MV-4-11 (cell line): Measurements from ENCODE around the gene ICAM1.
A peak's percentile ranks its signal among the peaks of the same experiment; 100 is the strongest.

ENCODE experiments used
- DNase-seq: peaks from one replicate; lab custom pipeline; 2025; lab: John Stamatoyannopoulos, UW

The ICAM1 gene

DNA sequence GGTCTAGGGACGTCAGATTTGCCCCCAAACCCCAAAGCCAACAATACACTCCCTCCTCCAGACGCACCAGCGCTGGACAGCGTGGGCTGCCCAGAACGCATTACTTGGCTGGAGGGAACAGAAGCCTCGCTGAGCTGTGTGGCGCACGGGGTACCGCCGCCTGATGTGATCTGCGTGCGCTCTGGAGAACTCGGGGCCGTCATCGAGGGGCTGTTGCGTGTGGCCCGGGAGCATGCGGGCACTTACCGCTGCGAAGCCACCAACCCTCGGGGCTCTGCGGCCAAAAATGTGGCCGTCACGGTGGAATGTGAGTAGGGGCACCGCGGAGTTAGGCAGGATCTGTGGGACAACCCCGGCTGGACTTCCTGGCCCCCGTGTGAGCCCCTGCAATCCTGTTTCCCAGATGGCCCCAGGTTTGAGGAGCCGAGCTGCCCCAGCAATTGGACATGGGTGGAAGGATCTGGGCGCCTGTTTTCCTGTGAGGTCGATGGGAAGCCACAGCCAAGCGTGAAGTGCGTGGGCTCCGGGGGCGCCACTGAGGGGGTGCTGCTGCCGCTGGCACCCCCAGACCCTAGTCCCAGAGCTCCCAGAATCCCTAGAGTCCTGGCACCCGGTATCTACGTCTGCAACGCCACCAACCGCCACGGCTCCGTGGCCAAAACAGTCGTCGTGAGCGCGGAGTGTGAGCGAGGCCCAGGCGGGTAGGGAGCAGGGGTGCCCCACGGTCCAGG is 22.9 kb downstream of the ICAM1 start:
- no peak for DNase-seq

DNA sequence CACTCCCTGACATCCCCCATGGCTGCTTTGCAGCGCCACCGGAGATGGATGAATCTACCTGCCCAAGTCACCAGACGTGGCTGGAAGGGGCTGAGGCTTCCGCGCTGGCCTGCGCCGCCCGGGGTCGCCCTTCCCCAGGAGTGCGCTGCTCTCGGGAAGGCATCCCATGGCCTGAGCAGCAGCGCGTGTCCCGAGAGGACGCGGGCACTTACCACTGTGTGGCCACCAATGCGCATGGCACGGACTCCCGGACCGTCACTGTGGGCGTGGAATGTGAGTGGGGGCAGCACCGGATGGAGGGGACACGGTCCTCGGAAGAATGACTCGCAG is 23.4 kb downstream of the ICAM1 start:
- DNase-seq, result no peak

DNA sequence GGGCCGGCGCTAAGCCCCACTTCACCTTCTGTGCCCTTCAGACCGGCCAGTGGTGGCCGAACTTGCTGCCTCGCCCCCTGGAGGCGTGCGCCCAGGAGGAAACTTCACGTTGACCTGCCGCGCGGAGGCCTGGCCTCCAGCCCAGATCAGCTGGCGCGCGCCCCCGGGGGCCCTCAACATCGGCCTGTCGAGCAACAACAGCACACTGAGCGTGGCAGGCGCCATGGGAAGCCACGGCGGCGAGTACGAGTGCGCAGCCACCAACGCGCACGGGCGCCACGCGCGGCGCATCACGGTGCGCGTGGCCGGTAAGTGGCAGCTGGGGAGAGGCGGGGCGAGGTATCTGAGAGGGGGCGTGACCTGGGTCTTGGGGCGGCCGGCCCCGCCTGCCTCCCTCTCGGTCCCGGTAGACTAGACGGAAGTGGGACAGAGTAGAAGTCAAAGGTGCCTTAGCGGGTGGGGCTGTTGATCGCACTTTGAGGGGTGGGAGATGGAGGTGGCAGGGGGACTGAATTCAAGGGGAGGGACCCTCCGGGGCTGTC is 24.5 kb downstream of the ICAM1 start:
- DNase-seq, result peak; percentile 58

DNA sequence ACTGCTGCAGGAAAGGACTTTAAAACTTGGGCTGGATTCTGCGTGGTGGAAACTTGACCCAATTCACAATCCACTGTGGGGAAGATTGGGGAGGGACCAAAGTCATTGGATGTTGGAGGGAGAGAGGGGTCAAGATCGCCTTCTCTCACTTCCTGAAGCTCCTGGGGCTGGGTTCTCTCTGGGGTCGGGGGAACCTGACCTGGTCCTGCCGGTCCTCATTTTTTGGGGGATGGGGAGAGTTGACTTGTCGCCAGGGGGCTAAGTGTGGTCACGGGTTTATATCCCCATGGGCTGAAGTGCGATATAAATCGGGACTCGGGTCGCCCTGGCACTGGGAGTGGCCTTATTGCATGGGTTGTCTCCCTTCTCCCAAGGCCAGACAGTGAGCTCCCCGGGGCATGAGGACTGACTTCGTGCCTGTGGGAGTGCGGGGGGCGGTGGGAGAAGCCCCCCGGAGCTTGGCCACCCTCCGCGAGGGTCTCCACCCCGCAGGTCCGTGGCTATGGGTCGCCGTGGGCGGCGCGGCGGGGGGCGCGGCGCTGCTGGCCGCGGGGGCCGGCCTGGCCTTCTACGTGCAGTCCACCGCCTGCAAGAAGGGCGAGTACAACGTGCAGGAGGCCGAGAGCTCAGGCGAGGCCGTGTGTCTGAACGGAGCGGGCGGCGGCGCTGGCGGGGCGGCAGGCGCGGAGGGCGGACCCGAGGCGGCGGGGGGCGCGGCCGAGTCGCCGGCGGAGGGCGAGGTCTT is 25.1 kb downstream of the ICAM1 start:
- DNase-seq, result no peak

DNA sequence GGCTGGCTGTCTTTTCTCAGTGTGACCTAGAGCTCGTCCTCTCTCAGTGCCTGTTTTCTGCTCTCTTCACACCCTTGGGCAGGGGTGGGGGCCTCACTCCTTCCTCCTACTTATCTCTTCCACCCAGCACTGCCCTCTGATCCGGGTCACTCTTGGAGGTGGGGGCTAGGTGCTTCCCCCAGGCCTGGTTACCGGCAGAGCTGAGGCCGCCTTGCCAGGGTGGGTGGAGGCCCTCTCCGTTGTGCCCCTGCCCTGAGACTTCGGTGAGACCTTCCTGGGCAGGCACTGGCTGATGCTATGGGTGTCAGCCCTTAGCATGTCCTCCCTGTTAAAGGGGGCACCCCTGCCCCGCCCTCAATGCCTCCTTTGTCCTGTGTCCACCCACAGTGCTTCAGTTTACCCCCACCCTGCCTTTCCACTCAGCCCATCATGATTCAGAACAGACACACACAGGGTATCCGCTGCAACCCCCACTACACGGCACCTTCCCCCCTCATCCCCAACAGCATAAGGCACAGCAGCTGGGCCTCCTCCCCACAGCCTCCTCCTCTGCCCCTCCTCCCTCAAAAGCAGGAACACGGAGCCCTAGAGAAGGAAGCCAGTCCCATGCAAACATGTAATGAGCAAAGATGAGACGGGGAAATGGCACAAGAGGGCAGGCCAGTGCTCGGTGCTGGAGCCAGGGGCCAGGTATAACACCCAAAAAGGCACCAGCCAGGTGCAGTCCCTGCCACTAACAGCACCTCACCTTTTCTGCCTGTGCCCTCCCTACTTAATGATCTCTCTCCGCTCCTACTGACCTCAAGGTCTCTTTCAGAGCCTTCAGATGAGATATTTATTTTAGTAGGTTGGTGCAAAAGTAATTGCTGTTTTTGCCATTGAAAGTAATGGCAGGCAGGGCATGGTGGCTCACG is 28.9 kb downstream of the ICAM1 start:
- DNase-seq, result peak; percentile 57

DNA sequence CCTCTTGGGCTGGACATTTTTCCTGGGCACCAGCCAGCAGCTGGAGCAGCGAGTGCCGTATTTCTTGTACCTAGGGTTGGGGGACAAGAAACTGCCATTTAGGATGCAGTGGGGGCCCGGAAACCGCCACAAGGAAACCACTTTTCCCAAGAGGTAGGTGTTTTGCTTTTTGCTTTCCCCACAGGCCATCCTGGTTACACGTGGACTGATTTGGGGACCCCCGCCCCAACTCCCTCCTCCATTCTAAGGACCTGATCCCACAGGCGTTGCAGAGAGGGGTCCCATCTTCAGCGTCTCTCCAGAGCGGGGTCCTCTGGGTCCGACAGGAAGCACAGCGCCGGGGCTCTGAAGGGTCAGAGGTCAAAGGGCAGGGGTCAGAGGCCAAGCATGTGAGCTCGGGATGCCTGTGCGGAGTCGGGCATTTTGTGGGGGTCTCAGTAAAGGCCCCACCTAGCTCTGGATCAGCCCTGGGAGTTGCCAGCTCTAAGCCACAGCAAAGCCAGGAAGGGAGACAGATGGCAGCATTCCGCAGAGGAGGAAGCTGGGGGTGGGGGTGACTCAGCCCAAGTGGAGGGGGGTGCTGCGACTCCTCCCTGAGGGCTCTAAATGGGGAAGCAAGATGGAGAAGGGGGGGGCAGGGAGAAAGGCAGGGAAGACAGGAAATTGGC is 34.4 kb downstream of the ICAM1 start:
- peak; percentile 85 for DNase-seq

DNA sequence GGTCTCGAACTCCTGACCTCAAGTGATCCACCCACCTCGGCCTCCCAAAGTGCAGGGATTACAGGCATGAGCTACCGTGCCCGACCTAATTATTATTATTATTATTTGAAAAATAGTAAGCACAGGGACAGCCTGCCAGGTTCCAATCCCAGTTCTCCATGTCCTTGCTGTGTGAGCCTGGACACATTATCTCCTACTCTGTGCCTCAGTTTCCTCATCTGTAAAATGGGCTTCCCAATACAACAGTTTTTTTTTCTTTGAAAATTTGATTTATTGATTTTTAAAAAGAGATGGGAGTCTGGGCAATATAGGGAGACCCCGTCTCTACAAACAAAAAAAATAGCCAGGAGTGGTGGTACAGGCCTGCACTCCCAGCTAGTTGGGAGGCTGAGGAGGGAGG is 35.4 kb downstream of the ICAM1 start:
- no peak for DNase-seq

DNA sequence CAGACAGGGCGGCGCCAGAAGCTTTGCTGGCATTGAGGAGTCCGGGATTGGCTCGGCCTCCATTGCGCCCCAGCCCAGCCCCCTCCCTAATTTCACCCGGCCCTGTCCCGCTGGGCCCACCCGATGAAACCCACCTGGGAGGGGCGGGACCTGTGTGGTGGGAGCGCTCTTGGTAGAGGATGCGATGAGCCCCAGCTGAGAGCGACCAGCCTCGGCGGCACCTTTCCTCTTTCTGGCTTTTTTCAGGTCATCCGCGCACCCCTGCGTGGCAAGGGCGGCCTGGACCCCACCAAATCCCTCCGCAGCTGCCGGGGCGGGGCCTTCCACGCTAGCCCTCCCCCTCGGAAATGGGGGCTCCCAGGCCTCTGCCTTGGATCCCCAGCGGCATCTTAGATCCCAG is 38.5 kb downstream of the ICAM1 start, which contains the start of gene ZGLP1:
Gene ZGLP1 (minus strand): TSS at position 393 of the 400 bp plus-strand sequence.
- no peak for DNase-seq

DNA sequence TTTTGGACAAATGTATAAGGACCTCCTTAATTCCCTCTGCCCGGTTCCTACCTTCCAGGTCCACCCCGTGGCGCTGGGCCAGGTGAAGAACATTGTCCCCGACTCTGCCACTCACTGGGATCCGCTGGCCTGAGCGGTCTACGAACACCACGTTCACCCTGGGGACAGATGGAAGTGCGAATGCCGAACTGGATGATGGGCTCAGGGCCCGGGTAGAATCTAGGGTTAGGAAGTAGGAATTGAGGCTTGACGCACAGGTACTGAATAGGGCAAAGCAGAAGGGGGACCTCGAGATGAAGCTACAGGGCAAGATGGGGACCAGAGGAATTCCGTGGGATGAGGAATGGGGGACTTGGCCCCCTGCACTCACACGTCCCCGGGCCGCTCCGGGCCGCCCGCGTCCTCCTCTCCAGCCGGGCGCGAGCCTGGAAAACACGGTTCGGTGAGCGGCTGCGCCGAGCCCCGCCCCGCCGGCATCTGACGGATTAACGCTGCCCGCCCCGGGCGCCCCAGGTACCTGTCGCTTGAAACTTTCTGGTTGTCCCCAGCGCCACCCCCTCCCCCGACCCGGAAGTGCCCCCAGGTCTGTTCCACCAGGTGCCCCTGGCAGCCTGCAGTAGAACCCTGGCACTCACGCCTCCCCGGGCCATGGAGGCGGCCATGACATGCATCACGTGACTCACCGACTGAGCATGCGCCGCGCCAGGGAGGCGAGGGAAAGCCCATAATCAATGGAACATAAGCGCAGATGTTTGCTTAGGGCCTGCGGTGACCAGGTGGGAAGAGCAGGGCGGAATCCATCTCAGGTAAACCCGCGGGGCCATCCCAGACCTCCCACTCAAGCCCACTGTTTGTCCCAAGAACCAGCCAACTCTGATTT is 44.7 kb downstream of the ICAM1 start, which contains the start of gene FDX2:
Gene FDX2 (minus strand): TSS at position 681 of the 880 bp plus-strand sequence. CDS start 19 bp downstream, at position 662.
- peak; percentile 82 for DNase-seq

DNA sequence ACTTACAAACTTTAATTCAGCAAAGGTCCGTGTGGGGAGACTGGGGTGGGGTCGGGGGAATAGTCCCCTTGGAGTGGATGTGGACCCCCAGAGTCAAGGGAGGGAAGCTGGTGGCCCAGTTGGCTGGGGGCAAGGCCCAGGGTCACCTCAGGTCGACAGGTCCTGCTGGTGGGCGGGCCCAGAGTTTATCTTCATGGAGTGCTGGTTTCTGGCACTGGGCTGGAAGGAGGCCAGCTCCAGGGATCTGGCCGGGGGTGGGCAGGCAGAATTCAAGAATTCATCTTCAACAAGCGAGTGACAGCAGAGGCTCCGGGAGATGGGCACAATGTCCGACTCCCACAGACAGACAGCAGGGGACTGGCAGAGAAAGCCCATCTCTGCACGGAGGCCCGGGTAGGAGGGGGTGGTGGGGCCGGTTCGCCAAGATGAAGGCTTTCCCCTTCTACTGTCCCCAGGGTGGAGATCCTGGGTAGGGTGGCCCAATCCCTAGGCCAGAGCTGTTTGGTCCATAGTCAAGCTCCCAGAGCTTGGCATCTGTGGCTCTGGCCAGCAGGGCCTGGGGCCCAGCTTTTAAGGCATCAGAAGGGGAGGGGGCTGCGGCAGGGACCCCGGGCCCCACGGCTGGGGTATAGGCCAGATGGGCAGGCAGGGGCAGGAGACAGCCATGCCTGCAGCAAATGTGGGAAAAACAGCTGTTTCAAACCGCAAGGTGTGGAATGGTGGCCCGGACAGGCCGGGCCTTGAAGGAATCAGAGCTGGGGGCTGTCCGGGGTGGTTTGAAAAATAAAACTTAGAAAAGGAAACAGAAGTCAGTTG is 45.5 kb downstream of the ICAM1 start:
- DNase-seq, result no peak

DNA sequence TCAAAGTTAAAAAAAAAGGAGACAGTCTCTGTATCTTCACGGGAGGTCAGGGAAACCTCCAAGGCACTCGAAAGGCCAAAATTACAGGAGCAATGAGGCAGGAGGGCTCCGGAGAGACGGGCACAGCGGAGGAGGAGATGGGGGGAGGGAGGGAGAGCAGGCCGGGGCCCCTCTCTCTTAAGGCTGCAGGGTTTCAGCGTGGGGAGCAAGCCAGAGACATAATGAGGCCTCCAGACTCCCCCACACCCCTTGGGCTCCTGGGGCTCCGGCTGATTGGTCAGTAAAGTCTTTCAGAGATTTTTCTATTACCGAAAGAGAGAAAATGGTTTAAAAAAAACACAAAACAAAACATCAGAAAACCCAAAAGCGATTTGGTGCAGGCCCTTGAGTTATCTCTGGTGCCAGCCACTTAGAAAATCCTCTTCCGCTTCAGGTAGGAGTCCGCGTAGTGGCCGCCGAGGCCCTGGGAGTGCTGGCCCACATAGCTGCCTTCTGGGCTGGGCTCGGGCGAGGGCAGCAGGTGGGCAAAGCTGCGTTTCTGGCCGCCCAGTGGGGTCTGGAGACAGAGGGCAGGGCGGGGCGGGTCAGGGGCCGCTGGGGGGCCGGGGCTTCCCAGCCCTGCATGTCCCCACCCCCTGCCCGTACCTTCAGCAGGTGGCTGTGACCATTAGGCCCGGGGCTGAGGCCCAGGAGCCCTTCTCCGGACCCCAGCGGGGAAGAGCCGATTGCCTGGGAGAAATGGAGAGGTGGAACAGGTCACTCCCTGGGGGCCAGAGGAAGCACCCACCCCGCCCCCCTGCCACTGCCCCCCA is 46.3 kb downstream of the ICAM1 start:
- DNase-seq, result no peak

DNA sequence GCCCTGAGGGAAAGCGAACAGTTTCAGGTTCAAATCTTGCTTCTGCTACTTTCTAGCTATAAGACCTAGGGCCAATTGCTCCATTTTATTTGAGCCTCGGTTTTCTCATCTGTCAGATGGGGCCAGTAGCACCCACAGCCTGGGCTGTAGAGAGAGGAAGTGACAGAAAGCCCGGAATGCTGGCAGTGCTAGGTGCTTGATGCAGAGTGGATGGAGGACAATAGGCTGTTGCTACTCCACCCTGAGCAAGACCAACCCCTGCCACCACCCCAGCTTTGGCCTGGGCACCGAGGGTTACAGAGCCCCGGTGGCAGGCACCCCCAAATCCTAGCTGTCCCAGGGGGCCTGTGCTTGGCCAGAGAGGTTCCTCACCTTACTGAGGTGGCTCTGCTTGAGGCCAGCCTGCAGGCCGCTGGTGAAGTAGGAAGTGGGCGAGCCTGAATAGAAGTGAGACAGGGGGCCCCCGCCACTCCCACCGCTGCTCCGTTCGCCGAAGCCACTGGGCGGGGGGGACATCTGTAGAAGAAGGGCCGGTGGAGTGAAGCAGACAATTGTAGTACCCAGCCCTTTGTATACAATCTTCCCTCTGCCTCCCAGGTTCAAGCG is 47.0 kb downstream of the ICAM1 start:
- DNase-seq, result no peak

DNA sequence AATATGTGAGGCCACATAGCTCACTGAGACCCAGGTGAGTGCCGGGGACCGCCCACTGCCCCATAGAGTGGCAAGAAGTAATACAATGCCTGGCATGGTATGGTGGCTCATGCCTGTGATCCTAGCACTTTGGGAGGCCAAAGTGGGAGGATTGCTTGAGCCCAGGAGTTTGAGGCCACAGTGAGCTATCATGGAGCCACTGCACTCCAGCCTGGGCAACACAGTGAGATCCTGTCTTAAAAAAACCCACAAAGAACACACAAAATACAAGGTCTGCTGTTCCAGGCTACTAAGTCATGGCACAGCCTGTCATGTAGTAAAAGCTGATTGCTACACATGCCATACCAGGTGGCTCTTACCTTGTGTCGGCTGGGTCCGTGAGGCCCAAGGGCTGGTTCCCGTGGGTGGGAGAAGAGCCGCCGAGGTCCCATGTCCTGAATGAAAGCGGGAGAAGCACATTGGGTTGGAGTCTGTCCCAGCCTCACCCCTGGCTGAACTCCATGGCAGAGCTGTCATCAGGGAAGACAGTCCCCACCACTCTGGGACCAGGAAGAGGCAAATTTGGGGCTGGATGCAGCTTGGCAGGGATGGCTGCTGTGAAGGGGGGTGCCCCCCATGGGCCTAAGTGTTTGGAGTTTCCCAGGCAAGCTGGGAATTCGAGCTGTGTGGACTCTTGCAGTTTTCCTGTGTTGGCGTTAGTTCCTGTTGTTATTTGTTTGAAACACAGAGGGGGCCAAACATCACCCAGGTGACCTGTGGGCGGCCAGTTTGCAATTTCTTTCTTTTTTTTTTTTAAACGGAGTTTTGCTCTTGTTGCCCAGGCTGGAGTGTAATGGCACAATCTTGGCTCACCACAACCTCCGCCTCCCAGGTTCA is 48.1 kb downstream of the ICAM1 start:
- no peak for DNase-seq

DNA sequence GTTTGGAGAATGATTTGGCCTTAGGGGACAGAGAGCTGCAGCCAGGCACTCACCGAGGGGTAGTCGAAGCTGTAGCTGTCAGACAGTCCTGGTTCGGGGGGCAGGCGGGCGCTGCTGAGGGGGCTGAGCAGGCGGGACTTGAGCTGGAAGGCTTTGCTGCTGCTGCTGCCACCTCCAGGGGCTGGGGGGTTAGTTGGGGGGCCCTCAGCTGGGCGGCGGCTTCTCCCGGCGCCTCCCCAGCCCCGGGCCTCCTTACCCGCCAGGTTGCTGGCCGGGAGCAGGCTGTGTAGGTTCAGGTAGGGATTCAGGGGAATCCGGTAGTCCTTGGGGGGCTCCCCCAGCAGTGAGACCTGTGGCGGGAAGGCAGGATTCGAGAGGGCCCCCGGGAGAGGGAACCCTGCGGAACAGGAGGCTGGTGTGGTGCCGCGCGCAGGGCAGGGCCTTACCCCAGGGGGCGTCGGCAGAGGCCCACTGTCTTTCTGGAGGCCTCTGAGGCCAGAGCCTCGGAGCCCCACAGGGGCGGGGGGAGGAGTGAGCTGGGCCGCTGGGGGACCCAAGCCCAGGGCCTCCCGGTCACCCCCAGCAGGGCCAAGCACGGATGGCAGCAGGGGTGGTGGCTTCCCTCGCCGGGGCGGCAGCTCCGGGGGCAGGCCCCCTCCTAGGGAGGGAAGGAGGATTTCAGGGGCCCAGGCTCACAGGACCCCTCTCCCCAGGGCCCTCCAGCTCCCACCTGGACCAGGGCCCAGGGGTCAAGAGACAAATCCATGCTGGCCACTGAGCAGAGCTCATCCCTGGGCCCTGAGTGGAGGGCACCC is 49.9 kb downstream of the ICAM1 start:
- no peak for DNase-seq

DNA sequence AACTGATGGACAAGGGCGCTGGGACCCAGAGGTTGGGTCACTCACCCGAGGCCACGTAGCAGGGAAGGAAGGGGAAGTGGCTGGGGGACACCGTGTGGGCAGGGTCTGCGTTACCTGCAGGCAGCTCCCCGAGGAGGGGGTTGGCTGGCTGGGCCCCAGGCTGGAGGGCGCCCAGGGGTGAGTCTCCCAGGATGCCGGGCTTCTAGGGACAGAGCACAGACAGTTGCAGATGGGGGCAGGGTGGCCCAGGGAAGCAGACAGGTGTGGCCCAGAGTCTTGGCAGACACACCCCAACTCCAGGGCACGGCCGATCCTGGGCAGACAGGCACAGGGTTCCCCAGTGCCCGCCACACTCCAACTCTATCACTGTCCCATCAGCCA is 50.5 kb downstream of the ICAM1 start:
- DNase-seq, result no peak
